ENCODE results near the gene NUDT5.

Gene NUDT5

GRCh38 chr10:12165999-12166775 lies 29.5 kb downstream of the NUDT5 start:
- no peak for TF ChIP-seq CTCF (IDR thresholded peaks at IDR 0.05; ENCODE audit: low read depth, low read length, missing control alignments)
- no peak overlapping the region for H3K4me3 ChIP-seq (ENCODE audit: low read depth, low read length)
- H3K27me3 ChIP-seq (replicated peaks) = no peaks in the 10 kb centered on the region
- in situ Hi-C loops (cut with HindIII; ENCODE audit: low pct_ligation_motif_present, low sequenced_read_pairs) = no loop called here
- DNase-seq = no peak
- no peak overlapping the region for H3K27ac ChIP-seq
- H3K36me3 ChIP-seq (replicated peaks) = peaks cover 42% of the 10 kb centered on the region

GRCh38 chr10:12165036-12165435 lies 30.7 kb downstream of the NUDT5 start:
- in situ Hi-C loops (cut with HindIII; ENCODE audit: low pct_ligation_motif_present, low sequenced_read_pairs) = no loop called here
- peaks cover 42% of the 10 kb centered on the region for H3K36me3 ChIP-seq (replicated peaks)
- no peak overlapping the region for H3K27ac ChIP-seq

DNA sequence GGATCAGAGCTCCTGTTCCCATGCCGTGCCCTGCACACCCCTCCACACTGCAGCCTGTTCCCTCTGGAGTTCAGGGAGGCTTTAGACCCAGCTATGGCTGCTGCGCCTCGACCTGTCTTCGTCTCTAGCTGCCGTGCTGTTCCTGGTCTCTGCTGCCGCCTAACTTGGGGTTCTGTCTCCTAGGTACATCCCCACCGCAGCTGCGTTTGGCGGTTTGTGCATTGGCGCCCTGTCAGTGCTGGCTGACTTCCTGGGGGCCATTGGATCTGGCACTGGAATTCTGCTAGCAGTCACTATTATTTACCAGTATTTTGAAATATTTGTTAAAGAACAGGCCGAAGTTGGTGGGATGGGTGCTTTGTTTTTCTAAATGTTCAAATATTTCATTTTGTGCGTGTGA lies 31.6 kb downstream of the NUDT5 start:
- no peak for TF ChIP-seq CTCF (IDR thresholded peaks at IDR 0.05; ENCODE audit: low read depth, low read length, missing control alignments)
- in situ Hi-C loops (cut with HindIII; ENCODE audit: low pct_ligation_motif_present, low sequenced_read_pairs) = no loop called here
- peaks cover 37% of the 10 kb centered on the region for H3K36me3 ChIP-seq (replicated peaks)

More at GRCh38 chr10:12165036-12165435, 30.7 kb downstream of the NUDT5 start:
- no peak overlapping the region for H3K4me3 ChIP-seq (ENCODE audit: low read depth, low read length)
- TF ChIP-seq CTCF (IDR thresholded peaks at IDR 0.05; ENCODE audit: low read depth, low read length, missing control alignments) = no peak
- no peak for DNase-seq
- no peaks in the 10 kb centered on the region for H3K27me3 ChIP-seq (replicated peaks)

DNA sequence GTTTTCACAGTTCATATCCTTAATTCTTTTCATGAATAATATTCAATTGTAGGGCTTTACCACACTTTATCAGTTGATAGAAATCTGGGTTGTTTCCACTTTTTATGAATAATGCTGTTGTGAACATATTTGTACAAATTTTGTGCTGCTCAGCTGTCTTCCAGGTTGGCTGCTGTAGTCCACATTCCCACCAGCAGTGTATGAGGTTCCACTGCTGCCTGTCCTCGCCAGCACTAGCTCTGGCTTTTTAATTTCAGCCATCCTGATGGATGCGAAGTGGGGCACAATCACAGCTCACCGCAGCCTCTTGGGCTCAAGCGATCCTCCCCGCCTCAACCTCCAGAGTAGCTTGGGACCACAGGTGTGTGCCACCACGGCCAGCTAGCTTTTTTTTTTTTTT lies 32.8 kb downstream of the NUDT5 start:
- H3K27ac ChIP-seq = no peak overlapping the region
- in situ Hi-C loops (cut with HindIII; ENCODE audit: low pct_ligation_motif_present, low sequenced_read_pairs) = no loop called here
- H3K27me3 ChIP-seq (replicated peaks) = no peaks in the 10 kb centered on the region
- DNase-seq = no peak
- no peak overlapping the region for H3K4me3 ChIP-seq (ENCODE audit: low read depth, low read length)
- H3K36me3 ChIP-seq (replicated peaks) = peaks cover 32% of the 10 kb centered on the region
- peak; percentile 7 for TF ChIP-seq CTCF (IDR thresholded peaks at IDR 0.05; ENCODE audit: low read depth, low read length, missing control alignments)

More for the DNA sequence above, 31.6 kb downstream of the NUDT5 start:
- H3K27me3 ChIP-seq (replicated peaks) = no peaks in the 10 kb centered on the region
- no peak for DNase-seq
- H3K4me3 ChIP-seq (ENCODE audit: low read depth, low read length) = no peak overlapping the region
- H3K27ac ChIP-seq = no peak overlapping the region

DNA sequence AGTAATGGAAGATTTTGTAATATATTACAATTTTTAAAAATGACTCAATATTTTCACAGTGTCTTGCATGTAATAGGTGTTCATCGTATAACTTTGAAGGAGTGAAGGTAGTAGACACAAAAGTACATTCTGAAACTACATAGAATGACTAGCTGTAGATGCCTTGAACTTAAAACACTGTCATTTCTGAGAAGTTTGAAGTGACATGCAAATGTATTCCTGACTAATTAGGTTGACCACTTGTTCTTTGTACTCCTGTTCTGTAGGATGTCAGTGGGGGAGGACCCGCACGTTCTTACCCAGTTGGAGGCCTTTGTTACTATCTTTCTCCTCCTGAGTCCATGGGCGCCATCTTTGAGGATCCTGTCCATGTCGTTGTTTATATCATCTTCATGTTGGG lies 35.0 kb downstream of the NUDT5 start:
- TF ChIP-seq CTCF (IDR thresholded peaks at IDR 0.05; ENCODE audit: low read depth, low read length, missing control alignments) = no peak
- DNase-seq = no peak
- Histone ChIP-seq H3K4me3 (ENCODE audit: low read depth, low read length) (no peak overlapping the region), H3K36me3 (replicated peaks) (peaks cover 32% of the 10 kb centered on the region), H3K27me3 (replicated peaks) (no peaks in the 10 kb centered on the region), H3K27ac (no peak overlapping the region)
- in situ Hi-C loops (cut with HindIII; ENCODE audit: low pct_ligation_motif_present, low sequenced_read_pairs) = no loop called here

DNA sequence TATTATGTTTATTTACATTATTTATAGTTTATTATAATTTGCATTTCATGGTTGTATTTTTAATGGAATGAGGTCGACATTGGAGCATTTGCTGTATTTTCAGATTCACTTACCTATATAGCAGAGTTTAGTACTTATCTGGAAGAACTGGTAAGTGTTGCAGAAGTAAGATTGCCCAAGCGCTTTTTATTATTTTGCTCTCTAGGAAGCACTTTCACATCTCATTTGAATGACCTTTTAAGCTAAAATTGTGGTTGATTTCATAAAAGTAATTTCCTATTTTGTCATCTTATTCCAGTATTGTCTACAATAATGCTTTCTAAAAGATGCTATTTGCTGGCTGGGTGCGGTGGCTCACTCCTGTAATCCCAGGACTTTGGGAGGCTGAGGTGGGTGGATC lies 37.6 kb downstream of the NUDT5 start:
- DNase-seq = no peak
- Histone ChIP-seq H3K27me3 (replicated peaks) (no peaks in the 10 kb centered on the region), H3K4me3 (ENCODE audit: low read depth, low read length) (no peak overlapping the region), H3K36me3 (replicated peaks) (peaks cover 19% of the 10 kb centered on the region), H3K27ac (no peak overlapping the region)
- no peak for TF ChIP-seq CTCF (IDR thresholded peaks at IDR 0.05; ENCODE audit: low read depth, low read length, missing control alignments)
- in situ Hi-C loops (cut with HindIII; ENCODE audit: low pct_ligation_motif_present, low sequenced_read_pairs) = no loop called here

Measured in brain microvascular endothelial cell (primary cell).